Posterior cingulate gyrus (tissue), 11 donors: Measurements from ENCODE around the gene ANO1.

ENCODE experiments used
- DNase-seq, 10 donors: peaks; one replicate each; pipeline versions ENCODE4 v3.0.0 to v3.0.0-alpha.2; 2020 to 2021; ENCODE audit warnings: mixed read lengths in 3 of 10
- intact Hi-C: fragments of 100-400 bp; cut with DNase I; formaldehyde crosslinking; loops from one replicate; pipeline ENCODE4 v1.15.1; 2023

Gene ANO1

DNA sequence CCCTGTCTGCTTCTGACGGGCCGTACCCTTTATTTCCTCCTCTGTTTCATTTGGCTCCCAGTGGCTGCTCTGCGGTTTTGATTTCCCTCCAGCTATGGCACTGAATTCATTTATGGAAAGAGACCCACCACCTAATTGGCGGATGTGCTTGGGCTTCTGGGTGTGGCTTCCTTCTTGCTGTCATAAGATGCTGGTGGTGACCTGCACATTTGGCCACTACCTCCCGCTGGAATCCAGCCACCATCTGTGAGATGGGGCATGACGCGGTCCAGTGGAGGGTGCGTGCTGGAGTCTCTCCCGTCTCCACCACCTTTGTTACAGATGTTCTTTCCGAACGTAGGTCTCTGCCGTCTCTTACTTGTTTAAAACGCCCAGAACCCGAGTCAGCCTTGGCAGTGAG lies 77.3 kb downstream of the ANO1 start:
- DNase-seq: no peak
- intact Hi-C loops: no loop called here

DNA sequence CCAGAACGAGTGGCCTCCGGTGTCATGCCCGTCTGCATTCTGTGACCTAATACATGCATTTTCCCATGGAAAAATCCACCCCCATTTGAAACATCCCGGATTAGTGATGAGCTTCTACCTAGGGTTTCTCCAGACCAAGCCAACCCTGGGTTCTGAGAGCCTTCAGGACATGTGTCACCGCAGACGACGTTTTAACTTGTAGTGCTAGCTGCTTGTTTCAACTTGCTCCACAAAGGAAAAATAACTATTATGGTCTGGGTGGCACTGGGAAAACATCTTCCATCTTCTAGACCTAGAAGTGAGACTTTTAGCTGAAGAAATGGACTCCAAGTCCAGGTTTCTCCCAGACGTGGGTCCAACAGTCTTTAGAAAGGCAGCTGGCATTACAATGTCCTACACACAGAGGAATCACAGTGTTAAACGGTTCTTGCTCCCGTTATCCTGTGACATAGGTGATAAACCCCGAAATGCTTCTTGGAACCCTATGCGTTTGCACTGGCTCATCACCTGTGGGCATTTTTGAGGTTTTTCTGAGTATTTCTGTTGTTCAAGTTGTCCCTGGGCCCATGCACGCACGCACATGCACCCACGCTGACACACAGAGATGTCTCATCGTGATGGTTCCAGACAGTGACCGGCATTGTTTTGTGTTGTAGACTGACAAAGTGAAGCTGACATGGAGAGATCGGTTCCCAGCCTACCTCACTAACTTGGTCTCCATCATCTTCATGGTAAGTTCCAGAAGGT lies 78.3 kb downstream of the ANO1 start:
- no peak for DNase-seq
- intact Hi-C loops: no loop called here

- no peak for DNase-seq
- intact Hi-C loops: no loop called here
These were observed 80.1 kb downstream of the ANO1 start for GRCh38 chr11:70158201-70158600.

DNA sequence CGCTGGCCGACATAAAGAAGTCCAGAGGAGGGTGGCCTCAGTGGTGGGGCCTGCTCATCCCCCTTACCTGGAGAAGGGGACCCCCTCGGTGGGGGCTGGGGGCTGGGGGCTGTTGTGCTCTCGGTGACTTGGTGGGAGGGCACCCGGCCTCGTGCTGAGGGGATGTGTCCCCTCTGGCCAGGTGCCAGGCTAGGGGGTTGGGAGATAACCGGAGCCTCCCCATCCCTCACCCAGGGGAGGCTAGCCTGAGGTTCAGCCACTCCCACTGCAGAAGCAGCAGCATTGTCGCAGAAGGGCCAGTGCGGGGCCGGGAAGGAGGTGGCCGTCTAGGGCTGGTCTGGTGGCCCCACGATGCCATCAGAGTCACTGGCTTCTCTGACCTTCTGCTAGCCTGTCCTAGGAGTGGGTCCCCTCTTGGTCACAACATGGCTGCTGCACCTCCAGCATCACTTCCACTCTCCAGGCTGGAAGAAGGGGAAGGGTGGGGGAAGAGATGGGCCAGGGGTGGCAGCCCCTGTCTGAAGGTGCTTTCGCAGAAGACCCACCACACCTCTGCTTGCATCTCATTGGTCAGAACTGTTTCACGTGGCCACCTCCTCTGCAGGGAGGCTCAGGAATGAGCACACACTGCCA lies 80.8 kb downstream of the ANO1 start:
- no peak for DNase-seq
- intact Hi-C loops: no loop called here

- intact Hi-C loops: no loop called here
- DNase-seq: no peak
These were observed 81.8 kb downstream of the ANO1 start for GRCh38 chr11:70159627-70160570.

GRCh38 chr11:70161043-70161625 lies 83.0 kb downstream of the ANO1 start:
- no peak for DNase-seq
- intact Hi-C loops: no loop called here

DNA sequence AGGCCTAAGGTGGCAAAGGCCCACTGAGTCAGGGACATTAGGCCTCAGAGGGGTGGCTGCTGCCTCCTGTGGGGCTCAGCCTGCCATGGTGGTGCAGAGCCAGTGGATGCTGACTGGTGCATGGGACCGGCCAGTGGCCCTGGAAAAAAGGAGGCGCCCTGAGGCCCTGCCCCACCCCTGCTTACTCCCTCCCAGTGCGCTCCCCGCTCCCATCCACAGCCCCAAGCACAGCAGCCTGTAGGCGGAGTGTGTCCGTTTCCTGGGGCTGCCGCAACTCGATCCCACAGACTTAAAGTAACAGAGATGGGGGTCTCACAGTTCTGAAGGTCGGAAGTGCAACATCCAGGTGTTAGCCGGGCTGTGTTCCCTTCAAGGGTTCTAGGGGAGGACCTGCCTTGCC lies 86.6 kb downstream of the ANO1 start:
- DNase-seq: no peak
- intact Hi-C loops: no loop called here

- intact Hi-C loops: no loop called here
- no peak for DNase-seq
These were observed 89.0 kb downstream of the ANO1 start for GRCh38 chr11:70167120-70167519.

GRCh38 chr11:70167723-70168404 lies 89.7 kb downstream of the ANO1 start:
- intact Hi-C loops: no loop called here
- no peak for DNase-seq

DNA sequence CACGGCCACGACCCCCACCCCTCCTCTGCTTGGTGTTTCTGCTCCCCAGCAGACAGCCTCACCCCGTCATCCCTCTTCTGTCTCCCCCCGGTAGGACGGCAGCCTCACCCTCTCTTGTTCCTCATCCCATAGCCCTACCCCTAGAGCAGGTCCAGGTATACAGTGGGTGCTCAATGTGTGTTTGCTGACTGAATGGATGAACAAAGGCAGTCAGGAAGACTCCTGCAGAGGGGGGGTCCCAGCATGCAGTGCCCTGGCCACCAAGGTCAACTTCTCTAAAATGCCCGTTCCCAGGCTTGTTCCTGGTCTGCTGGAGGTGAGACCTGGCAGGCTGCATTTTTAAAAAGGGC lies 90.3 kb downstream of the ANO1 start:
- no peak for DNase-seq

DNA sequence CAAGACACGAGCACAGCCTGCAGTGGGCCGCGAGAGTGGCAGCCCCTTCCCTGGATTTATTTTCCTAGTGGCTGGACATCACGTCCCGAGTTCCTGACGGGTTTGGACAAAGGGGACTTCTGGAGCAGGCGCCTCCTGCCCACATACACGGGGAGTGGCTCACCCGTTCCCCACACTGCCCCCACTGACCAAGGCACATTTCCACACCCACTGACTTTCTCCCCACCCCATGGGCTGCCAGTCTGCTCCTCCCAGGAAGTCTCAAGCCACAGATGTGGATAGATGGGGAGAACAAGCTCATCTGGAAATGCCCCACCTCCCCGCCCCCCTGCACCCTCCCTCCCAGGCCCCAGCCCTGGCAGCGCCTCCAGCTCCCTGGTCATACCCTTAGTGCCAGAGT lies 91.0 kb downstream of the ANO1 start:
- DNase-seq: no peak
- intact Hi-C loops: no loop called here

More for the DNA sequence above, 90.3 kb downstream of the ANO1 start:
- intact Hi-C loops: no loop called here

- intact Hi-C loops: no loop called here
- DNase-seq: no peak
These were observed 91.5 kb downstream of the ANO1 start for GRCh38 chr11:70169632-70170031.

DNA sequence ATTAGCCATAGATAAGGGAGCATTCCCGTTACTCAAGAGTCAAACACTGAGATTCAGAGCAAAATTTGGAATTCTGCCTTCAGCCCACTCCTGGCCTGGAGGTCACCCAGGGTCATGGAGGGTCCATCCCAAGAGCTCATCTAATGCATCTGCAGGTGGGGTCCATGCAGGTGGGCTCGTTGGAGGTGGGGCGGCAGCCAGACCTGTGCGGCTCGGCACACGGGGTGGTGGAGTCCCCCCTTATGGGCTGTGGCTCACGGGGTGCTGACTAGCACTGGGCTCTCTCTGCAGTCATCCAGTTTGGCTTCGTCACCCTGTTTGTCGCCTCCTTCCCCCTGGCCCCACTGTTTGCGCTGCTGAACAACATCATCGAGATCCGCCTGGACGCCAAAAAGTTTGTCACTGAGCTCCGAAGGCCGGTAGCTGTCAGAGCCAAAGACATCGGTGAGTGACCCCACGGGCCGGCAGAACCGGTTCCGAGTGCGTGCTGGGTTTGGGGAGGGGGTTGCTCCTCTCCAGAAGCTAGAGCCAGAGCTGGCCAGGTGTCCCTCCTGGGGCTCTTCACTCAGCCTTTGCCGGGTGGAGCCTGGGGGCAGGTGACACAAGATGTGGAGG lies 92.6 kb downstream of the ANO1 start:
- intact Hi-C loops: no loop called here
- no peak for DNase-seq

GRCh38 chr11:70173018-70173417 lies 94.9 kb downstream of the ANO1 start:
- no peak for DNase-seq
- intact Hi-C loops: no loop called here

DNA sequence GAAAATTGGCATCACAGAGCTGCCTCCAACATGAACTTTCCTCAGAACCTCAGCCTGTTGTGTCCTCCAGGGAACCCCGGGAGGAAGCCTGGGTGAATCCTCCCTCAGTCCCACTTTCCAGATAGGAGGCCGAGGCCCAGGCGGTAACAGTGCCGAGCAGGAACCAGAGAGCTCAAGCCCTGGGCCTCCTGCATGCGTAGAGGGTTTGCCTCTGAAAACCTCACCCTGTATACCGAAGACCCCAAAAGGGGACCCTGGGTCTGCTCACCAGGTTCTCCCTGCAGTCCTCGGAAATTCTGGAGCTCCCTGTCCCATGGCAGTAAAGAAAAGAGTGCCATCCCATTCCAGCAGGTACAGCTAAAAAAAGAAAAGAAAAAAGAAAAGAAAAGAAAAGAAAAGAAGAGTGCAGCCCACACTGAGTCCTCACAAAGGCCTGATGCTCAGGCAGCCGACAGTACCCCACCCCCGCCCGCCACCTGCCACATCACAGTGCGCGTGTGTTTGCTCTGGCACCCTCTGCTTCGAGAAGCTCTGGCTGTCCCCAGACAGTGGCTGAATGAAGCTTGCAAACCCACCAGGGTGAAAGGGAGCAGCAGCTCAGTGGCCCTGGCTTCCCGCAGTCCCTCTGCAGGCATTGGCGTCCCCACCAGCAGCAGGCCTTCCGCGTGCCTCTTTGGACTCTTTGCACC lies 96.6 kb downstream of the ANO1 start:
- peak in 1 of 10 donors; percentile 73 for DNase-seq

DNA sequence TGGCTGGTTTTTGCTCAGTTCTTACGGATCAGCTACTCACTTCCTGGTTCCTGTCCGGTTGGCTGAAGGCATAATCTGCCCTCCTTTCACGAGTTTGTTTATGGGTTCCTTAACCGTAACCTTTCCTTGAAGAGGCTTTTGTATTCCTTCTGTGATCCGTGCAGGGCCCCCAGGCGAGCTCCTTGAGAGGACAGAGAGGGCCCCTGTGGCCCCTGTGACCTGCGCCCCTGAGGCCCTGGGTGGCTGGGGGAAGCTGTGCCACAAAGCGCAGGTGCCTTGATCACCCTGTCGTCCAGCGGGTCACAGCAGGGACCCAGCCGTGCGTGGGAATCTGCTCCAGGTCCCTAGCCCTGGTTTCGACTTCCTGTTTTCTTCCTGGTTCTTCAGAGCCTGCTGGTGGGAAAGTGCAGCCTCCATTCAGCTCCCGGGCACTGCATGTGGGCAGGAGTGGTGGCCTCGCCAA lies 97.2 kb downstream of the ANO1 start:
- intact Hi-C loops: no loop called here

More for the DNA sequence above, 96.6 kb downstream of the ANO1 start:
- intact Hi-C loops: no loop called here

DNA sequence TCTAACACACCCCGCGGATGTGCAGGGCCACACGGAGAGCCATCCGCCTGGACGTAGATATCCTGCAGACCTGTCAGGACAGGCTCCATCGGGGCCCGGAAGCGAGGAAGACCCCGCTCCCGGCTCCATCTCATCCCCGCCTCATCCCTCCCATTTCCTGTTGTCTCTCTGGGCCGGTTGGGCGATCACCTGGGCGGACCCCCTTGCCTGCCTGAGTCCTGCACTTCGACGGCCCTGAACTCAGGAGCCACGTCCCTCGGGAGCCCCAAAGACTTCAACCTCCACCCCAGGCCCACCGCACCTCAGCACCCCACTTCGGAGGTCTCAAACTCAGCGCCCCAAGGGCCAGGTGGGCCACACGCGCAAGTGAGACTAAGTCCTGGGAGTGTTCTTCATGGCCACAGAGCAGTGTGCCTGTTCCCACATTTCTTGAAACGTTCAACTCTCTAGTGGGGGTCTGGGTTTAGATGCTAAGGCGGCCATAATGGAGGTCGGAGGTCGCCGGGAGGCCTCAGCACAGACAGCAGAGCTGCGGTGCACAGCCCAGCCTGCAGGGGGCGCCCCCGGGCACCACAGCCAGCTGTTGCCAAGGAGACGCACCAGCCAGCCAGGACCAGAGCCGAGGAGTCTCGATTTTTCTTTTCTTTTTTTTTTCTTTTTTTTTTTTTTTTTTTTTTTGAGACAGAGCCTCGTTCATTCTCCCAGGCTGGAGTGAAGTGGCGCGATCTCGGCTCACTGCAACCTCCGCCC lies 99.0 kb downstream of the ANO1 start:
- DNase-seq: peak in 1 of 10 donors; percentile 50
- intact Hi-C loops: no loop called here

More for the DNA sequence above, 97.2 kb downstream of the ANO1 start:
- peak in 1 of 10 donors; percentile 33 for DNase-seq

- peak in 1 of 10 donors; percentile 67 for DNase-seq
These were observed 102.8 kb downstream of the ANO1 start for GRCh38 chr11:70180906-70181305.

More at GRCh38 chr11:70180906-70181305, 102.8 kb downstream of the ANO1 start:
- intact Hi-C loops: no loop called here
